ELF-1 (cell line): Measurements from ENCODE around the gene SART3.
A peak's percentile ranks its signal among the peaks of the same experiment; 100 is the strongest.

Experiments
- DNase-seq: peaks from one replicate; pipeline ENCODE4 v3.0.0-alpha.2; 2016; ENCODE audit warnings: low read depth, low spot score

The SART3 gene, protein sequence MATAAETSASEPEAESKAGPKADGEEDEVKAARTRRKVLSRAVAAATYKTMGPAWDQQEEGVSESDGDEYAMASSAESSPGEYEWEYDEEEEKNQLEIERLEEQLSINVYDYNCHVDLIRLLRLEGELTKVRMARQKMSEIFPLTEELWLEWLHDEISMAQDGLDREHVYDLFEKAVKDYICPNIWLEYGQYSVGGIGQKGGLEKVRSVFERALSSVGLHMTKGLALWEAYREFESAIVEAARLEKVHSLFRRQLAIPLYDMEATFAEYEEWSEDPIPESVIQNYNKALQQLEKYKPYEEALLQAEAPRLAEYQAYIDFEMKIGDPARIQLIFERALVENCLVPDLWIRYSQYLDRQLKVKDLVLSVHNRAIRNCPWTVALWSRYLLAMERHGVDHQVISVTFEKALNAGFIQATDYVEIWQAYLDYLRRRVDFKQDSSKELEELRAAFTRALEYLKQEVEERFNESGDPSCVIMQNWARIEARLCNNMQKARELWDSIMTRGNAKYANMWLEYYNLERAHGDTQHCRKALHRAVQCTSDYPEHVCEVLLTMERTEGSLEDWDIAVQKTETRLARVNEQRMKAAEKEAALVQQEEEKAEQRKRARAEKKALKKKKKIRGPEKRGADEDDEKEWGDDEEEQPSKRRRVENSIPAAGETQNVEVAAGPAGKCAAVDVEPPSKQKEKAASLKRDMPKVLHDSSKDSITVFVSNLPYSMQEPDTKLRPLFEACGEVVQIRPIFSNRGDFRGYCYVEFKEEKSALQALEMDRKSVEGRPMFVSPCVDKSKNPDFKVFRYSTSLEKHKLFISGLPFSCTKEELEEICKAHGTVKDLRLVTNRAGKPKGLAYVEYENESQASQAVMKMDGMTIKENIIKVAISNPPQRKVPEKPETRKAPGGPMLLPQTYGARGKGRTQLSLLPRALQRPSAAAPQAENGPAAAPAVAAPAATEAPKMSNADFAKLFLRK

DNA sequence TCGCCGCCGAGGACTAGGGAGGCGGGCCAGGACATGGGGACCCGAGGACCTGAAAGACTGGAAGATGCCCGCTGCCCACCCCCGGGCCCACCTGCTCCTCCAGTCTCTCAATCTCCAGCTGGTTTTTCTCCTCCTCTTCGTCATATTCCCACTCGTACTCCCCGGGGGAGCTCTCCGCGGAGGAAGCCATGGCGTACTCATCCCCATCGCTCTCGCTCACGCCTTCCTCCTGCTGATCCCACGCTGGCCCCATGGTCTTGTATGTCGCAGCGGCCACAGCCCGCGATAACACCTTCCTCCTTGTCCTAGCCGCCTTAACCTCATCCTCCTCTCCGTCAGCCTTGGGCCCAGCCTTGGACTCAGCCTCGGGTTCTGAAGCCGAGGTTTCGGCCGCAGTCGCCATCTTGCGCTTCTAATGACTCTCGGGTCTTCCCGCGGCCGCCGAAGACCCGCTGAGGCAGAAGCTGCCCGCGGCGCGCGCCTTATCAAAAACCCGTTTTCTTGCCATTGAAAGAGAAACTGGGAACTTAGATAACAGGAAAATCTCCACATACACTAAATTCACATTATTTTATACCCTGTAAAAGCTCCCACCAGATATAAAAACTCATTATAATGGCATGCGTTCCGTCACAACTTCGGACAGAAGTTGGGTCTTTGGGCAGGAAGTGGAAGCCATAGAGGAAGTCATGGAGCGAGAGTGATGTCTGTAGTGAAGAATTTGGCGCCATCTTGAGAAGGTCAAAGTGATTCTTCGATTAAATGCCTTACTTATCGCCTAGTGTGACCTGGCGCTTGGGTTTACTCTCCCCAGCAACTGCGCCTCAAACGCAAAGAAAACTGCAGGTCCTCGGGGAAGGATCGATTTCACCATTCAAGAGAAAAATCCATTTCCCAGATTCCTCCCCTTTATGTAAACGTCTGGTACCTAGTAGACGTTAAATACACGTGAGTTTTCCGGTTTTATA is at the start of gene SART3:
SART3 (minus strand) TSS at position 422 of the 968 bp plus-strand sequence; CDS start at position 403, 19 bp downstream.
- peak; percentile 93 for DNase-seq

DNA sequence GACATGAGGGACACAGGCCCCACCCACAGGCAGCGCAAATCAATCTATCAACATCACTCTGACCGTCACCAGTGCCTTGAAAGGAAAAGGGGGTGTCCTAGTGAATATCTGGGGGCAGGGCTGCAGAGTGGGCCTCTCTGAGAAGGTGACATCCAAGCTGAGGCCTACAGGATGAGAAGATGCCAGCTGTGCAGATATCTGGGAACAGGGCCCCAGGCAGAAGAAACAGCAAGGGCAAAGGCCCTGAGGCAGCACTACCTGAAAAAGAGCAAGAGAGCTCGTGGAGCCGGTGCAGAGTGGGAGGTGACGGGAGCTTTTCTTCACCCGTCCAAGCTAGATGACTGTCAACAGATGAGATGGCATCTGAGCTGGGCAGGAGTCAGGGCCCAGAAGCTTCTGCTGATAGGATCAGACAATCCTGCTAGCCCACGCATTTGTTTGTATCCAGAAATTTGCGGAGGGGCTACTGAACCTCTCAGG is 49.4 kb upstream of the SART3 start:
- no peak for DNase-seq

DNA sequence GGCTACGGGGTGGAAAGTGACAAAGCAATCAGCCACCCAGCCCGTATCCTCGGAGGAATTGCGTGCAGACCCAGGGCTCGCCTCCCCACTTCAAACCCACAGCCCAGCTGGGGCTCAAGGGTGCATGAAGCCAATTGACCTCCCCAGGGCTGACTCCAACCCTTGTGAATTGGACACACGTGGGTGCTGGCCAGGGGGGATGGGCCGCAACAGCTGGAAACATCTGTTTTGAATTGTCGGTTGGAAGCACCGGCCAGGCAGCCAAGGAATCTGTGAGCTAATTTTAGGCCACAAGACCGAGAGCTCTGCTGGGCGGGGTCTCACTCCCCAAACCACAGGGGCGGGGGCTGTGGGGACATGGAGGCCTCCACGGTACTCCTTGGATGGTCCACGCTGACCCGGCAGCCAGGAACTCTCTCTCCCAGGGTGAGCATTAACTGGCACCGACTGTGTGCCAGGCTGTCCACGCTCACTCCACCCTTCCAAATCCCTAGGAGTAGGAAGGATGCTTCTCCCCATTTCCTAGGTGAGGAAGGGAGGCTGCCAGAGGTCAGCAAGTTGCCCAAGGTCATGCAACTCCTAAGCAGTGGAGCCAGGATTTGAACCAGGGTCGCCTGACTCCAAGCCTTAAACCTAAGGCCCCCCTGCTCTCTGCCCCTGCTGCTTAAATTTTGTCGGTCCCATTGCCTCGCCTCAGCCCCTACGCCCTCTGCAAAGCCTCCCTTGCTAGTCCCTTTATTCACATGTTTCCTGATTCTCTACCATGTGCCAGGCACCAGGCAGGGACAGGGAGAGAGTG is 48.8 kb upstream of the SART3 start:
- DNase-seq, result no peak

DNA sequence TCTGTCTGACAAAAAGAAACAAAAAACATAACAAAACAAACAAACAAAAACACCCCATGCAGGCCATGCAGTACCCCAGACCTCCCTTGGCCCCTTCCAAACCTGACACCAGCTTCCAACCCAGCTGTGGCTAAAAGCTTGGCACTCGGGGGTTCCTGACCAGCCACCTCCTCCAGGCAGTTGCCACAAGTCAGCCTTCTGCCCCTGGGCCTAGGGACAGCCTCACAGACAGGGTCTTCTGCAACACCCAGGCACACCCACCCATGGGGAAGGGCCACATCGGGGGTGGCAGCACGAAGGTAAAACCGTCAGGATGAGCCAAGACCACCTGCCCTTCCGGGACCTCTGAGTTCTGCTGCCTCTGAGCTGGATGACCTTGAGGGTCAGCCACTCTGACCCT is 47.6 kb upstream of the SART3 start:
- DNase-seq, result no peak

DNA sequence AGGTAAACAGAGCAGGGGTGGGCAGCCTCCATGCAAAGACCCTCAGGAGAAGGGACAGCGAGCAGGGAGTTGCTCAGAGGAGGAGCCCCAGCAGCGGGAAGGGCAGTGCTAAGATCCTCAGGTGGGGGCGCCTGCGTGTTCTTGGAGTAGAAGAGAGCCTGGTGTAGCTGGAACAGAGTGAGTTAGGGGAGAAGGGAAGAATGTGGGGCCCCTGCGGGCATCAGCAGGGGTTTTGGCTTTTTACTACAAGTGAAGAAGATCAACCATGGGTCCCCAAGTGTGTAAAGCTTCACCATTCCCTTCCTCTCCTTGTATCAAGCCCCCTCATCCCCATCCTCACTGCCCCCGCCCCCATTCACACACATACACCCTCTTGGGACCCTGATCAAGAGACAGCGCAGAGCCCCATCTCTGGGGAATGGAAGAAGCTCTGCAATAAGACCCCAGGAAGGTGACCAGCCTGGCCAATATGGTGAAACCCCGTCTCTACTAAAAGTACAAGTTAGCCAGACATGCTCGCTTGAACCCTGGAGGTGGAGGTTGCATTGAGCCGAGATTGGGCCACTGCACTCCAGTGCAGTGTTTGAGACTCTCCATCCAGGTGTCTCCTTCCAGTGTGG is 47.1 kb upstream of the SART3 start:
- DNase-seq, result no peak

DNA sequence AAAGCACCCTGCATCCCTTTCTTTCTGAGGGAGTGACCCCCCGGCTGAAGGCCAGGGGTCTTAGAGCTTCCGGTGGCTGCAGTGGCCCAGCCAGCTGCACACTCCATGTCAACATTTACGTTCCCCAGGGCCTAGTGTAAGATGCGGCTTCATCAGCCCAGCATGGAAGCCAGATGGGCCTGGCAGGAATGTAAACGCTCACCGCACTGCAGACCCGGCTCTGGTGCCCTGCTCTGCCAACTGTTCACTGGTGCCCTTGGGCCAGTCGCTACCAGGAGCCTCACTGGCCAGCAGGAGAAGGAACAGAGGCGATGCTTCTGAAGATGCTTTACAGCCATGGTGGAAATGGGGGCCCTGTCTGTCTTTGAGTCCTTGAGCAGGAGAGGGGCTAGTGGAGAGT is 45.5 kb upstream of the SART3 start:
- DNase-seq, result no peak

DNA sequence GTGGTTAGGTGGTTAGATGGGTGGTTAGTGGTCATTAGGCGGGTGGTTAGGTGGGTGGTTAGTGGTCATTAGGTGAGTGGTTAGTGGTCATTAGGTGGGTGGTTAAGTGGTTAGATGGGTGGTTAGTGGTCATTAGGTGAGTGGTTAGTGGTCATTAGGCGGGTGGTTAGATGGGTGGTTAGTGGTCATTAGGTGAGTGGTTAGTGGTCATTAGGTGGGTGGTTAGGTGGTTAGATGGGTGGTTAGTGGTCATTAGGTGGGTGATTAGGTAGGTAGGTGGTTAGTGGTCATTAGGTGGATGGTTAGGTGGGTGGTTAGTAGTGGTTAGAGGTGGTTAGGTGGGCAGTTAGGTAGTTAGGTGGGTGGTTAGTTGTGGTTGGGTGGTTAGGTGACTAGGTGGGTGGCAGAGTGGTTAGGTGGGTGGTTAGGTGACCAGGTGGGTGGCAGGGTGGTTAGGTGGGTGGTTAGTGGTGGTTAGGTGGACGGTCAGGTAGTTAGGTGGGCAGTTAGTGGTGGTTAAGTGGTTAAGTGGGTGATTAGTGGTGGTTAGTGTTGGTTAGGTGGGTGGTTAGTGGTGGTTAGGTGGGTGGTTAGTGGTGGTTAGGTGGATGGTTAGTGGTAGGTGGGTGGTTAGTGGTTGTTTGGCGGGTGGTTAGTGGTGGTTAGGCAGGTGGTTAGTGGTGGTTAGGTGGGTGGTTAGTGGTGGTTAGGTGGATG is 44.9 kb upstream of the SART3 start:
- no peak for DNase-seq

DNA sequence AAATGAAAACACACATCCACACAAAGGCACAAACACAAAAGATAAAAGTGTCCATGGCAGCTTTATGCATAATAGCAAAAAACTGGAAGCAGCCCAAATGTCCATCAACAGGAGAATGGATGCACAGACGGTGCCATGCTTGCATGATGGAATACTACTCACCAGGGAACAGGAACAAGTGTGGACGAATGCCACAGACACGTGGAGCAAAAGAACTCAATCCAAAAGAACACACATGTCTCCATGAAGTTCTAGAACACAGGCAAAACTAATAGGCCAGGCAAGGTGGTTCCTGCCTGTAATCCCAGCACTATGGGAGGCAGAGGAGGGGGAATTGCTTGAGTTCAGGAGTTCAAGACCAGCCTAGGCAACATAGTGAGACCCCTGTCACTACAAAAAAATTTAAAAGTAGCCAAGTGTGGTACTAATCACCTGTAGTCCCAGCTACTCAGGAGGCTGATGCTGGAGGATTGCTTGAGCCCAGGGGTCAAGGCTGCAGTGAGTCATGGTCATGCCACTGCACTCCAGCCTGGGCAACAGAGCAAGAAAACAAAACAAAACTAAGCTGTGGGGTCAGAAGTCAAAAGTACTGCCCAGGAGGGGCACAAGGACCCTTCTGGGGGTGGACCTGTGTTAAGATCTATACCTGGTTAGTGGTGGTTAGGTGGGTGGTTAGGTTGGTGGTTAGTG is 44.2 kb upstream of the SART3 start:
- no peak for DNase-seq

DNA sequence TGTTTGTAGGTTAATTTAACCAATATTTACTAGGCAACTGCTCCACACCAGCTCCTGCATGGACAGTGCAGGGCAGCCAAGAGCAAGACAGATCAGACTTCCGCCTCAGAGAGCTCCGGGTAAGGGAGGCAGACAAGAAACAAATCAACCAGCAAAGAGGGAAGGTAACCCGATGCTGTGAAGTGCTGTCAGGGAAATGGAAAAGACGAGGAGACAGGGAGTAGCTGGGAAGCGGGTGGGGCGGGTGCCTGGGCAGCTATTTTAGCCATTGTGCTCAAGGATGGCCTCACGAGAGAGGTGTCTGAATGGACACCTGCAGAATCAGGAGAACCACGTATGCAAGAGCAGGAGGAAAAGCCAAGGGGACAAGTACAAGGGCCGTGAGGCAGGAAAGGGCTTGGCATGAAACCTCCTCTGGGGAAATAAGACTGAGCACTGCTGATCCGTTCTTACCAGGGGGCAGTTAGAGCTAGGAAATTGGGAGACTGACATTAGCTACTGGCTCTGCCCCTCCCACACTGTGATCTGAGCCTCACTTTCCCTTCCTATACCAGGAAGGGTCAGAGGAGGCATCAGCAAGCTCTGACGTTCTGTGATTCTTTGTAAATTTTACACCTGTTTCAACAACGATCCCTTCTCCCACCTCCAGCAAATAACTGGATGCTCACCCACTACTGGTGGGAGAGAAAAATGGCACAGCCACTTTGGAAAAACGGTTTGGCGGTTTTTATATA is 43.4 kb upstream of the SART3 start:
- no peak for DNase-seq

DNA sequence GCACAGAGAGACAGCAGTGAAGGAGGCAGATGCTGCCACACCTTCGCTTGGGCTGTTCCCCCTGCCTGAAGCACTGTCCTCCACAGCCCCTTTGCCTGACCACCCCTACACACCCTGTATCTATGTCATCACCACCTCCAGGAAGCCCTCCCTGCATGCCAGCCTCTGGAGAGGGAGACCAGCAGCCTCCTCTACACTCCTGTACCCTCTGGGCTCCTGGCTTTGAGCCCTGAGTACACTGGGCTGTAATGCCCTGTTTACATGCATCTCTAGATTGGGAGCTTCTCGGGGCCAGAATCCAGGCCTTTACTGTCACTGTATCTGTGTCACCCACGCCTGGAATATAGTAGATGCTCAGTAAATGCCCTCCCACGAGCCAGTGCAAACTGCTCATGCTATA is 42.8 kb upstream of the SART3 start:
- DNase-seq, result no peak

DNA sequence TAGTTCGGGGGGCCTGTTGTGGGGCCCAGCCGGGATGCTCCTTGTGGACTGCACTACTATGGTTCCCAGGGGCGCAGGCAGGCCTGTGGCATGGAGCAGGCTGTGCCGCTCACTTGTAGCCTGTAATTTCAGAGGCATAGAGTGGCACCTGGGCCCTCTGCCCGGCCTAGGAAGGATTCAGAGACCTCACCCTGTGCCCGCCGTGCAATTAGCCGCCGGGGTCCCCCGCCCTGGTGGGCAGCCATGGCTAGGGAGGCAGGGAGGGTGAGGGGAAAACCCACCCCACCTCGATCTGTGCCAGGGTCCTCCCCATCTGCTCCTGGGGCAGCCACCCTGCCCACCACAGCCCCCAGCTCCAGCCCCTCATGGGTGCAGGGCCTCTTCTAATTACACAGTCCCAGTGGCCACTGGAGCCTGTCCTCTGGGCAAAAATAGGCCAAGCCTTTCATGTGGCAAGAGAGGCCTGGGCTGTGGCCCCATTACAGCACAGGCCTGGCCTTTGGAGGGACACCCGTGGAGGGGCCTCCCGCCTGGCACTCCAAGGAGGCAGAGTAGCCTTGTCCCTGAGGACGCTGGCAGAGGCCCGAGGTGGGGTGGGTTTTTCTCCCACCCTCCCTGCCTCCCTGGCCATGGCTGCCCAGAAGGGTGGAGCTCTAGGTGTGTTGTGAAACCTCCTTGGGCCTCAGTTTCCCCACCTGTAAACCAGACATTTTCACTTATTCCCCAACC is 42.2 kb upstream of the SART3 start:
- no peak for DNase-seq

DNA sequence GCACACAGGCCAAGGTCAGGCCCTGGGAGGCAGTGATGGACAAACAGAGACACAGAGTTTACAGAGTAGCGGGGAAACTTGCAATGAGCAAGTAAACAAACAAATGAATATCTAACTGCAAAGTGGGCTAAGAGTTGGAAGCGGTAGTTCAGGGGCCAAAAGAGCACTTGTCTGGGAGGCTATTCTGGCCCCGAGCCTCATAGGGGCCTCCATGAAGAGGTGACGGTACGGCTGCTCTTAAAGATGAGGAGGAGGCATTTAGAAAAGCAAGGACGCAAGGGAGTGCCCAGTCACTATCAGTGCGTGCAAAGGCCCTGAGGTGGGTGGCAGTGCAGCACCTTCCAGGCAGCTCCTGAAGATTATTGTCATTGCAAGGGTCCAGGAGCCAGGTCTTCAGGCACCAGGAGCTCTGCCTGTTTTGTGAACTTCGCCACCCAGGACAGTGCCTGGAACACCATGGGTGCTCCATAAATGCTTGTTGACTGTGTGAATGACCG is 41.3 kb upstream of the SART3 start:
- DNase-seq, result no peak

DNA sequence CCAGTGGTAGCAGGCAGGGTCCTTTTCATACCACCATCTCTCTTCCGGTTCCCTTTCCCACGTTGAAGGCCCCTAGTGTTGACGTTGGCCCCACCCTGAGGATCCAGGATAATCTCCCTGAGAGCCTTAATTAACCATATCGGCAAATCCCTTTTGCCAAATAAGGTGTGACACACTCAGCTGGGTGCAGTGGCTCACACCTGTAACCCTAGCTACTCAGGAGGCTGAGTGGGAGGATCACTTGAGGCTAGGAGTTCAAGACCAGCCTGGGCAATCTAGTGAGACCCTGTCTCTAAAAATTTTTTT is 39.7 kb upstream of the SART3 start:
- no peak for DNase-seq

DNA sequence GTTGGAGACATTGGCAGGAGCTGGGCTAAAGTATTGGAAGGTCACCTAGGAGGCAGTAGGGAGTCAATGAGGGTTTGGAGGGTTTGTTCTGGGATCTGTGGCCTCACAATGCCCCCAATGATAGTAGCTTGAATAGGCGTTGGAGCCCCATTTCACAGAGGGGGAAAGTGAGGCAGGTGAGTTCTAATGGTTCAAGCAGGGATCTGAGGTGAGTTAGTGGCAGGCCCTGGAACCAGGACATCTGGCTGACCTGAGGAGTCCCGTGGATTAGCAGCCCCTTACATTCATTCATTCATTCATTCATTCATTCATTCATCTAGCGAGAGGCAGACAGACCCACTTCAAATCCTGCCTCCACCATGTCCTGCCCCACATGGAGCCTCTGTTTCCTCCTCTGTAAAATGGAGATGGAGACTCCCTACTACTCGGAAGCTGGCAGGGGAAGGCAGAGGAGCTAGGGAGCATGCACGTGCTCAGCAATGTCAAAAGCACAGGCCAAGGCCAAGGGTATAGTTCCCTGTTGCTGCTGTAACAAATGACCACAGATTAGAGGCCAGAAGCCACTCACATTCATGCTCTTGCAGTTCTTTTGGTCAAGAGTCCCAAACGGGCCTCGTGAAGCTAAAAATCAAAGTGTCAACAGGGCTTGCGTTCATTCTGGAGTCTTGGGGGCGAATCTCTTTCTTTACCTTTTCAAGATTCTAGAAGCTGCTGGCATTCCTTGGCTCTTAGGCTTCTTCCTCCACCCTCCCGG is 39.2 kb upstream of the SART3 start:
- no peak for DNase-seq

DNA sequence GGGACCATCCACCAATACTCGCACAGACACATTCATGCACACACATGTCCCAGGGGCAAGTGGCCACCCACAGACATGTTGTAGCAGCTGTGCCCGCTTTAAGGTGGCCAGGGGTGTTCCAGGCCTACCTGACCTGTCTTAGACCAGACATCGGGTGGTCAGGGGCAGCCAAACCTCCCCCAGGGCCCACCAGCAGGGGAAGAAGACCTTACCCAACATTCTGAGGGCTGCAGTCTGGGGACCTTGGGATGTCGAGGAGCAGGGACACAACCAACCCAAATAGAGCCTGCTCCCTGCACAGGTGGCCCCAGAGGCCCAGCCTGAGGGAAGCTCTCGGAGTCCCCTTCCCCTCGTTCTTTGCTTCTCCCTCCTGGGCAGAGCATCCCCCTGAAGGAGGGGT is 38.6 kb upstream of the SART3 start:
- no peak for DNase-seq

DNA sequence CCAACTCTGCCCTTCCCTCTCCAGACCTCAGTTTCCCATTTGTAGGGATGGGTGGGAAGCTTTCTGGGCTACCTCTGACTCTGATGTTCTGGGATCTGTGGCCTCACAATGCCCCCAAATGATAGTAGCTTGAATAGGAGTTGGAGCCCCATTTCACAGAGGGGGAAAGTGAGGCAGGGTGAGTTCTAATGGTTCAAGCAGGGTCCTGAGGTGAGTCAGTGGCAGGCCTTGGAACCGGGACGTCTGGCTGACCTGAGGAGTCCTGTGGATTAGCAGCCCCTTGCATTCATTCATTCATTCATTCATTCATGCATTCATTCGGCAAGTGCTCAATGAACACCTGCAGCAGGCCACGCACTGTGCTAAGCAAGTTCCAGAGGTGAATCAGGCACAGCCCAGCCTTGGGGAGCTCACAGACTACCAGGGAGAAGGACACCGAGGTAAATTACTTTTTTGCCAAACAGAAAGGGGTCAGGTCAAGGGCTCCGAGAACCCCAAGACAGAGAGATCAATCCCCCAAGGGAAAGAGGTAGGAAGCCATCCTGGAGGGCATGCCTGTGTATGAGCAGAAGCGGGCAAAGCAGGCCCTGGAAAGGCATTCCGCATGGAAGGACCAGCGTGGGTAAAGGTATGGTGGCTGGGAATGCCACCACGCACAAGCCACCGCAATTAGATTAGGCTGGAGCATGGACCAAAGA is 37.7 kb upstream of the SART3 start:
- no peak for DNase-seq
